Activated naive CD8-positive, alpha-beta T cell (primary cell): ENCODE results near the gene LRRC17.

Experiments
- H3K27ac Mint-ChIP-seq: one replicate; pipeline ENCODE4 v1.8.0; 2021; ENCODE audit warnings: mixed read lengths
- H3K27me3 Mint-ChIP-seq: one replicate; pipeline ENCODE4 v1.8.0; 2021; ENCODE audit warnings: mixed read lengths
- H3K36me3 Mint-ChIP-seq: one replicate; pipeline ENCODE4 v1.8.0; 2021; ENCODE audit warnings: mixed read lengths
- H3K4me1 Mint-ChIP-seq: one replicate; pipeline ENCODE4 v1.8.0; 2021; ENCODE audit warnings: low read depth, mixed read lengths
- H3K4me3 Mint-ChIP-seq: one replicate; pipeline ENCODE4 v1.8.0; 2021; ENCODE audit warnings: mild to moderate bottlenecking, mixed read lengths
- H3K9me3 Mint-ChIP-seq: one replicate; pipeline ENCODE4 v1.8.0; 2021; ENCODE audit warnings: low read depth, mixed read lengths

The LRRC17 gene

GRCh38 chr7:102981451-102981850 is 68.7 kb downstream of the LRRC17 start:
- no peak overlapping the region for H3K27ac Mint-ChIP-seq
- no peaks in the 10 kb centered on the region for H3K27me3 Mint-ChIP-seq
- no peaks in the 10 kb centered on the region for H3K9me3 Mint-ChIP-seq
- H3K4me3 Mint-ChIP-seq = no peak overlapping the region
- peaks cover 2% of the 10 kb centered on the region for H3K36me3 Mint-ChIP-seq
- H3K4me1 Mint-ChIP-seq = no peaks in the 10 kb centered on the region

- Mint-ChIP-seq H3K27me3 (no peaks in the 10 kb centered on the region), H3K4me1 (no peaks in the 10 kb centered on the region), H3K27ac (no peak overlapping the region), H3K4me3 (no peak overlapping the region), H3K36me3 (peaks cover 2% of the 10 kb centered on the region), H3K9me3 (no peaks in the 10 kb centered on the region)
These were observed 69.4 kb downstream of the LRRC17 start for GRCh38 chr7:102982235-102982634.

GRCh38 chr7:102983602-102984001 is 70.8 kb downstream of the LRRC17 start:
- no peaks in the 10 kb centered on the region for H3K4me1 Mint-ChIP-seq
- no peaks in the 10 kb centered on the region for H3K27me3 Mint-ChIP-seq
- H3K9me3 Mint-ChIP-seq = no peaks in the 10 kb centered on the region
- H3K36me3 Mint-ChIP-seq = peaks cover 2% of the 10 kb centered on the region
- H3K4me3 Mint-ChIP-seq = no peak overlapping the region
- H3K27ac Mint-ChIP-seq = no peak overlapping the region

- H3K36me3 Mint-ChIP-seq = no peaks in the 10 kb centered on the region
- no peaks in the 10 kb centered on the region for H3K27me3 Mint-ChIP-seq
- no peaks in the 10 kb centered on the region for H3K9me3 Mint-ChIP-seq
- no peak overlapping the region for H3K4me3 Mint-ChIP-seq
- no peak overlapping the region for H3K27ac Mint-ChIP-seq
- H3K4me1 Mint-ChIP-seq = no peaks in the 10 kb centered on the region
These were observed 72.5 kb downstream of the LRRC17 start for GRCh38 chr7:102985176-102985783.

GRCh38 chr7:102988088-102988487 is 75.3 kb downstream of the LRRC17 start:
- H3K36me3 Mint-ChIP-seq = no peaks in the 10 kb centered on the region
- no peaks in the 10 kb centered on the region for H3K27me3 Mint-ChIP-seq
- H3K4me1 Mint-ChIP-seq = no peaks in the 10 kb centered on the region
- H3K4me3 Mint-ChIP-seq = no peak overlapping the region
- H3K27ac Mint-ChIP-seq = no peak overlapping the region
- H3K9me3 Mint-ChIP-seq = no peaks in the 10 kb centered on the region

- no peaks in the 10 kb centered on the region for H3K36me3 Mint-ChIP-seq
- no peaks in the 10 kb centered on the region for H3K9me3 Mint-ChIP-seq
- H3K4me3 Mint-ChIP-seq = no peak overlapping the region
- no peaks in the 10 kb centered on the region for H3K4me1 Mint-ChIP-seq
- no peak overlapping the region for H3K27ac Mint-ChIP-seq
- no peaks in the 10 kb centered on the region for H3K27me3 Mint-ChIP-seq
These were observed 76.1 kb downstream of the LRRC17 start for GRCh38 chr7:102988631-102989560.

GRCh38 chr7:102990642-102991041 is 77.8 kb downstream of the LRRC17 start:
- H3K27ac Mint-ChIP-seq = no peak overlapping the region
- no peak overlapping the region for H3K4me3 Mint-ChIP-seq
- H3K4me1 Mint-ChIP-seq = no peaks in the 10 kb centered on the region
- H3K36me3 Mint-ChIP-seq = no peaks in the 10 kb centered on the region
- no peaks in the 10 kb centered on the region for H3K27me3 Mint-ChIP-seq
- no peaks in the 10 kb centered on the region for H3K9me3 Mint-ChIP-seq

GRCh38 chr7:102991077-102991539 is 78.3 kb downstream of the LRRC17 start:
- no peak overlapping the region for H3K27ac Mint-ChIP-seq
- H3K9me3 Mint-ChIP-seq = no peaks in the 10 kb centered on the region
- H3K27me3 Mint-ChIP-seq = no peaks in the 10 kb centered on the region
- H3K4me1 Mint-ChIP-seq = no peaks in the 10 kb centered on the region
- no peak overlapping the region for H3K4me3 Mint-ChIP-seq
- no peaks in the 10 kb centered on the region for H3K36me3 Mint-ChIP-seq

- H3K36me3 Mint-ChIP-seq = no peaks in the 10 kb centered on the region
- H3K4me3 Mint-ChIP-seq = no peak overlapping the region
- no peaks in the 10 kb centered on the region for H3K4me1 Mint-ChIP-seq
- H3K27me3 Mint-ChIP-seq = no peaks in the 10 kb centered on the region
- no peak overlapping the region for H3K27ac Mint-ChIP-seq
- no peaks in the 10 kb centered on the region for H3K9me3 Mint-ChIP-seq
These were observed 78.9 kb downstream of the LRRC17 start for GRCh38 chr7:102991540-102992214.

GRCh38 chr7:102992509-102992937 is 79.7 kb downstream of the LRRC17 start:
- H3K36me3 Mint-ChIP-seq = no peaks in the 10 kb centered on the region
- no peak overlapping the region for H3K27ac Mint-ChIP-seq
- H3K4me1 Mint-ChIP-seq = no peaks in the 10 kb centered on the region
- H3K9me3 Mint-ChIP-seq = no peaks in the 10 kb centered on the region
- H3K4me3 Mint-ChIP-seq = no peak overlapping the region
- no peaks in the 10 kb centered on the region for H3K27me3 Mint-ChIP-seq

- H3K4me1 Mint-ChIP-seq = no peaks in the 10 kb centered on the region
- H3K9me3 Mint-ChIP-seq = no peaks in the 10 kb centered on the region
- H3K27me3 Mint-ChIP-seq = no peaks in the 10 kb centered on the region
- H3K4me3 Mint-ChIP-seq = no peak overlapping the region
- H3K27ac Mint-ChIP-seq = no peak overlapping the region
- H3K36me3 Mint-ChIP-seq = no peaks in the 10 kb centered on the region
These were observed 80.3 kb downstream of the LRRC17 start for GRCh38 chr7:102992938-102993717.

- Mint-ChIP-seq H3K27ac (no peak overlapping the region), H3K27me3 (no peaks in the 10 kb centered on the region), H3K36me3 (no peaks in the 10 kb centered on the region), H3K4me3 (no peak overlapping the region), H3K4me1 (no peaks in the 10 kb centered on the region), H3K9me3 (no peaks in the 10 kb centered on the region)
These were observed 80.9 kb downstream of the LRRC17 start for GRCh38 chr7:102993718-102994029.

- H3K9me3 Mint-ChIP-seq = no peaks in the 10 kb centered on the region
- no peak overlapping the region for H3K27ac Mint-ChIP-seq
These were observed 81.8 kb downstream of the LRRC17 start for GRCh38 chr7:102994567-102994966.

More at GRCh38 chr7:102994567-102994966, 81.8 kb downstream of the LRRC17 start:
- Mint-ChIP-seq H3K36me3 (no peaks in the 10 kb centered on the region), H3K27me3 (no peaks in the 10 kb centered on the region), H3K4me3 (no peak overlapping the region), H3K4me1 (no peaks in the 10 kb centered on the region)
